H9 (cell line): ENCODE data around the gene TSFM. TPM values are rescaled to one million over a fixed set of nuclear protein-coding genes. Genes with fewer than 3 reads are reported as not detected.

Experiments used
- DNase-seq: peaks from one replicate; pipeline ENCODE4 v3.0.0-alpha.2; 2017
- H2AFZ ChIP-seq: one replicate; pipeline ENCODE4 v1.6.1; 2013; ENCODE audit warnings: mild to moderate bottlenecking, low read length, control low read depth, moderate library complexity
- H2AK5ac ChIP-seq: 2 replicates; pipeline ENCODE4 v1.6.1; 2013; ENCODE audit warnings: low read length, control low read depth, mixed read lengths; ENCODE audit not compliant: insufficient read length
- H2BK120ac ChIP-seq: one replicate; pipeline ENCODE4 v1.6.1; 2013; ENCODE audit warnings: low read depth, mild to moderate bottlenecking, low read length, control low read depth, inconsistent platforms; ENCODE audit not compliant: poor library complexity, severe bottlenecking
- H2BK12ac ChIP-seq: 2 replicates; pipeline ENCODE4 v1.6.1; 2013; ENCODE audit warnings: low read length, control low read depth, mixed read lengths, low read depth; ENCODE audit not compliant: insufficient read length
- H2BK15ac ChIP-seq: 2 replicates; pipeline ENCODE4 v1.6.1; 2013; ENCODE audit warnings: low read depth, low read length, control low read depth
- H2BK20ac ChIP-seq: one replicate; pipeline ENCODE4 v1.6.1; 2013; ENCODE audit warnings: low read depth, mild to moderate bottlenecking, low read length, control low read depth, inconsistent platforms; ENCODE audit not compliant: poor library complexity, severe bottlenecking
- H2BK5ac ChIP-seq: 2 replicates; pipeline ENCODE4 v1.6.1; 2013; ENCODE audit warnings: low read length, control low read depth, mixed read lengths; ENCODE audit not compliant: insufficient read length
- H3K14ac ChIP-seq: 2 replicates; pipeline ENCODE4 v1.6.1; 2013; ENCODE audit warnings: low read length, control low read depth; ENCODE audit not compliant: insufficient read depth
- H3K18ac ChIP-seq: 2 replicates; pipeline ENCODE4 v1.6.1; 2013; ENCODE audit warnings: low read depth, mild to moderate bottlenecking, mixed read lengths, low read length, control low read depth; ENCODE audit not compliant: insufficient read length
- H3K23ac ChIP-seq: 2 replicates; pipeline ENCODE4 v1.6.1; 2013; ENCODE audit warnings: low read length, control low read depth, mixed read lengths, low read depth; ENCODE audit not compliant: insufficient read length
- H3K23me2 ChIP-seq: 2 replicates; pipeline ENCODE4 v1.6.1; 2013; ENCODE audit warnings: low read depth, mild to moderate bottlenecking, mixed read lengths, low read length, control low read depth; ENCODE audit not compliant: insufficient read length, poor library complexity, severe bottlenecking
- H3K27ac ChIP-seq: 2 replicates; pipeline ENCODE4 v1.5.1; 2013; ENCODE audit warnings: low read length, control low read depth, mixed read lengths, low read depth; ENCODE audit not compliant: insufficient read length
- H3K27me3 ChIP-seq: 2 replicates; pipeline ENCODE4 v1.6.1; 2013; ENCODE audit warnings: low read length, control low read depth, inconsistent platforms; ENCODE audit not compliant: insufficient read depth
- H3K4ac ChIP-seq: 2 replicates; pipeline ENCODE4 v1.6.1; 2013; ENCODE audit warnings: low read depth, mild to moderate bottlenecking, control low read depth, inconsistent platforms, low read length, moderate library complexity
- H3K4me1 ChIP-seq: 2 replicates; pipeline ENCODE4 v1.6.1; 2013; ENCODE audit warnings: low read length, control low read depth, inconsistent platforms; ENCODE audit not compliant: insufficient read depth
- H3K4me2 ChIP-seq: 2 replicates; pipeline ENCODE4 v1.6.1; 2013; ENCODE audit warnings: low read length, control low read depth, mixed read lengths; ENCODE audit not compliant: insufficient read length, insufficient read depth
- H3K56ac ChIP-seq: 2 replicates; pipeline ENCODE4 v1.6.1; 2013; ENCODE audit warnings: low read depth, mild to moderate bottlenecking, mixed read lengths, low read length, control low read depth; ENCODE audit not compliant: insufficient read length
- H3K79me1 ChIP-seq: 2 replicates; pipeline ENCODE4 v1.6.1; 2013; ENCODE audit warnings: low read depth, mild to moderate bottlenecking, moderate library complexity, low read length, control low read depth, inconsistent platforms; ENCODE audit not compliant: insufficient read depth, poor library complexity, severe bottlenecking
- H3K79me2 ChIP-seq: 2 replicates; pipeline ENCODE4 v1.6.1; 2013; ENCODE audit warnings: low read length, control low read depth, inconsistent platforms; ENCODE audit not compliant: insufficient read depth
- H3K9ac ChIP-seq: 2 replicates; pipeline ENCODE4 v1.6.1; 2013; ENCODE audit warnings: low read length, control low read depth, mixed read lengths; ENCODE audit not compliant: insufficient read length; ENCODE audit errors: extremely low read depth
- H3K9me3 ChIP-seq: one replicate; pipeline ENCODE4 v1.6.1; 2013; ENCODE audit warnings: low read depth, low read length, inconsistent platforms; ENCODE audit not compliant: control insufficient read depth
- H3T11ph ChIP-seq: one replicate; pipeline ENCODE4 v1.6.1; 2013; ENCODE audit warnings: mild to moderate bottlenecking, low read length, control low read depth, inconsistent platforms
- H4K20me1 ChIP-seq: one replicate; pipeline ENCODE4 v1.6.1; 2013; ENCODE audit not compliant: control insufficient read depth, insufficient read length, insufficient read depth
- H4K5ac ChIP-seq: 2 replicates; pipeline ENCODE4 v1.6.1; 2013; ENCODE audit warnings: low read depth, mild to moderate bottlenecking, mixed read lengths, low read length, control low read depth; ENCODE audit not compliant: insufficient read length
- H4K8ac ChIP-seq: replicated peaks from 2 replicates; pipeline ENCODE4 v1.6.1; 2013; ENCODE audit warnings: low read length, control low read depth, mixed read lengths, low read depth; ENCODE audit not compliant: insufficient read length
- H4K91ac ChIP-seq: 2 replicates; pipeline ENCODE4 v1.6.1; 2013; ENCODE audit warnings: low read depth, mild to moderate bottlenecking, moderate library complexity, mixed read lengths, low read length, control low read depth; ENCODE audit not compliant: insufficient read length
- H3K27ac Mint-ChIP-seq, 3 experiments: 2 replicates in 2 of 3; 3 replicates in 1 of 3; pipeline ENCODE4 v1.8.0; 2020 to 2021; ENCODE audit warnings: mixed read lengths in 3 of 3, mild to moderate bottlenecking in 1 of 3, moderate library complexity in 1 of 3
- H3K27me3 Mint-ChIP-seq: 2 replicates; pipeline ENCODE4 v1.8.0; 2021; ENCODE audit warnings: low read depth, mild to moderate bottlenecking, moderate library complexity, mixed read lengths
- H3K36me3 Mint-ChIP-seq, 3 experiments: 2 replicates in 2 of 3; 3 replicates in 1 of 3; pipeline ENCODE4 v1.8.0; 2020 to 2021; ENCODE audit warnings: low read depth in 3 of 3, mixed read lengths in 3 of 3; ENCODE audit not compliant: insufficient read depth in 1 of 3
- H3K4me1 Mint-ChIP-seq, 2 experiments: 2 replicates each; pipeline ENCODE4 v1.8.0; 2020; ENCODE audit warnings: mixed read lengths in 2 of 2
- H3K4me3 Mint-ChIP-seq, 2 experiments: 2 replicates in 1 of 2; 3 replicates in 1 of 2; pipeline ENCODE4 v1.8.0; 2020 to 2021; ENCODE audit warnings: mild to moderate bottlenecking in 2 of 2, mixed read lengths in 2 of 2, moderate library complexity in 1 of 2
- H3K9me3 Mint-ChIP-seq, 2 experiments: 2 replicates in 1 of 2; 3 replicates in 1 of 2; pipeline ENCODE4 v1.8.0; 2020; ENCODE audit warnings: mild to moderate bottlenecking in 2 of 2, mixed read lengths in 2 of 2, moderate library complexity in 1 of 2
- WGBS: extraction: QIAGEN DNeasy Blood & Tissue Kit; methylation state at CpG from one replicate; pipeline ENCODE4 v1.1.7; 2013; ENCODE audit warnings: missing lambda C conversion rate, low lambda C conversion rate, mixed read lengths; ENCODE audit not compliant: insufficient read length; ENCODE audit errors: extremely low coverage; 5-methylcytosine and 5-hydroxymethylcytosine counted together
- total RNA-seq: library from RNA; stranded (reverse); gene quantifications from 2 replicates; pipeline ENCODE4 v1.2.1, GENCODE V29; 2021
- TF ChIP-seq, protein P1 (sequence below): fragments of 200-600 bp; sonication (generic); conservative IDR thresholded peaks from 3 replicates; pipeline ENCODE4 v1.8.0; 2021; ENCODE audit warnings: antibody characterized with exemption, mild to moderate bottlenecking

The TSFM gene
- total RNA-seq, 1 experiment from 2014 or later, result 50.2 TPM

DNA sequence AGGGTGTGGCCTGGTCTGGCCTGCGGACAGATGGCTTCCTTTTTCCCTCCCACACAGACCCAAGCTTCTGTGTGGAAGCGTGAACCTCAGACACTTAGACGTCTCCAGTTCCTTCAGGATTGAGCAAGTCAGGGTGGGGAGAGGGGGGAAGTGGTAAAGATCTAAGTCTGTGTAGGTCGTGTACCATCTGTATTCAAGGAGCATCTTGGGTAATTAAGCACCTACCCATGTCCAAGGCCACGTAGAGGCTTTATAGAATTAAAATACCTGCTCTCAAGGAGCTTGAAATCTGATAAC, 34.2 kb downstream of the TSFM start:
- H3K23me2 ChIP-seq, result no peaks in the 10 kb centered on the region
- H3K9ac ChIP-seq, result no peak overlapping the region
- DNase-seq, result no peak
- H2BK5ac ChIP-seq, result no peak overlapping the region
- no peak overlapping the region for H4K5ac ChIP-seq
- Mint-ChIP-seq H3K9me3 (no peaks in the 10 kb centered on the region), H3K27me3 (no peaks in the 10 kb centered on the region), H3K4me3 (no peak overlapping the region), H3K36me3 (peaks cover 0 to 16% (median 11%) of the 10 kb centered on the region in 3 experiments; a peak in 6 of 7 replicates), H3K27ac (no peak overlapping the region), H3K4me1 (peaks cover 6 to 10% of the 10 kb centered on the region in 2 experiments)
- H3K9me3 ChIP-seq, result no peaks in the 10 kb centered on the region
- no peak overlapping the region for H2BK12ac ChIP-seq
- no peak overlapping the region for H3K18ac ChIP-seq
- no peak overlapping the region for H3K14ac ChIP-seq
- H2AFZ ChIP-seq, result no peak overlapping the region
- no peak overlapping the region for H2BK120ac ChIP-seq
- H3K27me3 ChIP-seq, result no peaks in the 10 kb centered on the region
- no peaks in the 10 kb centered on the region for H3K79me1 ChIP-seq
- no peak overlapping the region for H4K91ac ChIP-seq
- no peak overlapping the region for H2BK20ac ChIP-seq
- TF ChIP-seq, protein P1, sequence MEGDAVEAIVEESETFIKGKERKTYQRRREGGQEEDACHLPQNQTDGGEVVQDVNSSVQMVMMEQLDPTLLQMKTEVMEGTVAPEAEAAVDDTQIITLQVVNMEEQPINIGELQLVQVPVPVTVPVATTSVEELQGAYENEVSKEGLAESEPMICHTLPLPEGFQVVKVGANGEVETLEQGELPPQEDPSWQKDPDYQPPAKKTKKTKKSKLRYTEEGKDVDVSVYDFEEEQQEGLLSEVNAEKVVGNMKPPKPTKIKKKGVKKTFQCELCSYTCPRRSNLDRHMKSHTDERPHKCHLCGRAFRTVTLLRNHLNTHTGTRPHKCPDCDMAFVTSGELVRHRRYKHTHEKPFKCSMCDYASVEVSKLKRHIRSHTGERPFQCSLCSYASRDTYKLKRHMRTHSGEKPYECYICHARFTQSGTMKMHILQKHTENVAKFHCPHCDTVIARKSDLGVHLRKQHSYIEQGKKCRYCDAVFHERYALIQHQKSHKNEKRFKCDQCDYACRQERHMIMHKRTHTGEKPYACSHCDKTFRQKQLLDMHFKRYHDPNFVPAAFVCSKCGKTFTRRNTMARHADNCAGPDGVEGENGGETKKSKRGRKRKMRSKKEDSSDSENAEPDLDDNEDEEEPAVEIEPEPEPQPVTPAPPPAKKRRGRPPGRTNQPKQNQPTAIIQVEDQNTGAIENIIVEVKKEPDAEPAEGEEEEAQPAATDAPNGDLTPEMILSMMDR, result no peak
- H3K4ac ChIP-seq, result no peak overlapping the region
- H3K23ac ChIP-seq, result no peak overlapping the region
- H3K79me2 ChIP-seq, result no peaks in the 10 kb centered on the region
- H3T11ph ChIP-seq, result no peak overlapping the region
- no peaks in the 10 kb centered on the region for H4K20me1 ChIP-seq
- H3K56ac ChIP-seq, result no peak overlapping the region
- no peak overlapping the region for H4K8ac ChIP-seq
- no peak overlapping the region for H3K27ac ChIP-seq
- no peak overlapping the region for H2BK15ac ChIP-seq
- no peak overlapping the region for H3K4me2 ChIP-seq
- WGBS, result no CpG with 5 or more reads among the region's 5 CpGs
- H2AK5ac ChIP-seq, result no peak overlapping the region
- H3K4me1 ChIP-seq, result no peaks in the 10 kb centered on the region
